ENCODE results near the gene CEP112.

- TF ChIP-seq GATA3 (IDR thresholded peaks at IDR 0.05; ENCODE audit: low read depth, low read length) (no peak), GATA2 (IDR thresholded peaks at IDR 0.05; ENCODE audit: low read depth, low read length) (no peak)
These were observed 197.3 kb downstream of the CEP112 start for GRCh38 chr17:65994679-65995078.
